HUDEP-2 (cell line): Measurements from ENCODE around the gene TCF4.
A peak's percentile ranks its signal among the peaks of the same experiment; 100 is the strongest.

Experiments
- DNase-seq, 76 experiments: peaks; one replicate each; lab custom pipeline; 2025; ENCODE audit not compliant: unreplicated experiment in 76 of 76; lab: John Stamatoyannopoulos, UW

Gene TCF4

GRCh38 chr18:55508651-55509050 lies 79.3 kb downstream of the TCF4 start:
- DNase-seq = no peak

GRCh38 chr18:55506074-55506473 lies 81.9 kb downstream of the TCF4 start:
- no peak for DNase-seq

GRCh38 chr18:55504808-55505207 lies 83.2 kb downstream of the TCF4 start:
- DNase-seq = no peak

- DNase-seq = no peak
These were observed 84.7 kb downstream of the TCF4 start for GRCh38 chr18:55503167-55503820.

GRCh38 chr18:55501982-55502710 lies 85.8 kb downstream of the TCF4 start:
- no peak for DNase-seq

GRCh38 chr18:55501579-55501978 lies 86.4 kb downstream of the TCF4 start:
- no peak for DNase-seq

- DNase-seq = no peak
These were observed 87.5 kb downstream of the TCF4 start for GRCh38 chr18:55500316-55501086.

GRCh38 chr18:55499526-55499925 lies 88.5 kb downstream of the TCF4 start:
- DNase-seq = no peak

GRCh38 chr18:55497825-55498403 lies 90.1 kb downstream of the TCF4 start:
- no peak for DNase-seq

- no peak for DNase-seq
These were observed 93.1 kb downstream of the TCF4 start for GRCh38 chr18:55494899-55495298.

- no peak for DNase-seq
These were observed 93.6 kb downstream of the TCF4 start for GRCh38 chr18:55494441-55494840.

GRCh38 chr18:55491616-55492015 lies 96.4 kb downstream of the TCF4 start:
- DNase-seq = no peak

GRCh38 chr18:55489034-55489986 lies 98.7 kb downstream of the TCF4 start:
- peak in 52 of 76 experiments; percentile 1 to 84 (median 37) for DNase-seq

GRCh38 chr18:55488473-55488872 lies 99.5 kb downstream of the TCF4 start:
- DNase-seq = no peak

- no peak for DNase-seq
These were observed 100.0 kb downstream of the TCF4 start for GRCh38 chr18:55487997-55488396.

GRCh38 chr18:55486936-55487335 lies 101.1 kb downstream of the TCF4 start:
- DNase-seq = no peak

GRCh38 chr18:55485666-55486065 lies 102.3 kb downstream of the TCF4 start:
- DNase-seq = no peak

GRCh38 chr18:55484773-55485172 lies 103.2 kb downstream of the TCF4 start:
- no peak for DNase-seq

- no peak for DNase-seq
These were observed 104.6 kb downstream of the TCF4 start for GRCh38 chr18:55483266-55483871.
